GM06990 (cell line): ENCODE measurements around the gene RNF214.

Experiments used
- DNase-seq: peaks from one replicate; pipeline ENCODE4 v3.0.0-alpha.2; 2011; ENCODE audit not compliant: insufficient read length; ENCODE audit errors: extremely low read depth
- H3K27me3 ChIP-seq: replicated peaks from 2 replicates; pipeline ENCODE4 v1.6.0; 2011; ENCODE audit warnings: low read length; ENCODE audit not compliant: control insufficient read depth, insufficient read depth
- H3K36me3 ChIP-seq: 2 replicates; pipeline ENCODE4 v1.5.1; 2011; ENCODE audit warnings: low read length; ENCODE audit not compliant: control insufficient read depth, insufficient read depth
- H3K4me3 ChIP-seq: replicated peaks from 2 replicates; pipeline ENCODE4 v1.5.1; 2011; ENCODE audit warnings: low read depth, mild to moderate bottlenecking, control low read depth, low read length
- CTCF ChIP-seq: IDR thresholded peaks from 2 replicates; pipeline ENCODE4 v1.5.1; 2011; ENCODE audit warnings: low read length, control low read depth, mild to moderate bottlenecking, inconsistent platforms; ENCODE audit not compliant: insufficient read depth, poor library complexity, severe bottlenecking

Gene RNF214

GRCh38 chr11:117191680-117192400 lies 40.6 kb upstream of the RNF214 start:
- Histone ChIP-seq H3K27me3 (no peaks in the 10 kb centered on the region), H3K36me3 (peaks cover 33% of the 10 kb centered on the region), H3K4me3 (no peak overlapping the region)
- no peak for TF ChIP-seq CTCF
- DNase-seq: no peak

GRCh38 chr11:117192401-117192875 lies 40.0 kb upstream of the RNF214 start:
- H3K36me3 ChIP-seq: peaks cover 33% of the 10 kb centered on the region
- TF ChIP-seq CTCF: no peak
- no peak for DNase-seq
- no peak overlapping the region for H3K4me3 ChIP-seq
- H3K27me3 ChIP-seq: no peaks in the 10 kb centered on the region

GRCh38 chr11:117193130-117194020 lies 39.1 kb upstream of the RNF214 start:
- Histone ChIP-seq H3K4me3 (no peak overlapping the region), H3K27me3 (no peaks in the 10 kb centered on the region), H3K36me3 (peaks cover 29% of the 10 kb centered on the region)
- no peak for TF ChIP-seq CTCF
- DNase-seq: no peak

GRCh38 chr11:117194267-117194666 lies 38.2 kb upstream of the RNF214 start:
- DNase-seq: no peak
- TF ChIP-seq CTCF: no peak
- no peak overlapping the region for H3K4me3 ChIP-seq
- no peaks in the 10 kb centered on the region for H3K27me3 ChIP-seq
- H3K36me3 ChIP-seq: peaks cover 23% of the 10 kb centered on the region

GRCh38 chr11:117195258-117195657 lies 37.2 kb upstream of the RNF214 start:
- Histone ChIP-seq H3K27me3 (no peaks in the 10 kb centered on the region), H3K36me3 (peaks cover 21% of the 10 kb centered on the region), H3K4me3 (no peak overlapping the region)
- DNase-seq: no peak
- no peak for TF ChIP-seq CTCF
